Bronchial epithelial cell (primary cell): Measurements from ENCODE around the gene SSX2B. TPM values are rescaled to one million over a fixed set of nuclear protein-coding genes. Genes with fewer than 3 reads are reported as not detected.
"Not testable (repeated sequence)": the region's sequence is repeated elsewhere in the genome, so short reads cannot be mapped to it uniquely, and the experiment has no call there.

ENCODE experiments used
- DNase-seq: peaks from one replicate; pipeline ENCODE4 v3.0.0-alpha.2; 2010; ENCODE audit warnings: low read depth
- FAIRE-seq: peaks from 2 replicates; lab custom pipeline; 2011; peaks lifted over from hg19 to GRCh38; lab: Jason Lieb, UNC
- H3K27me3 ChIP-seq: 2 replicates; pipeline ENCODE4 v1.5.1; 2011; ENCODE audit warnings: low read length; ENCODE audit not compliant: control insufficient read depth, insufficient read depth
- H3K36me3 ChIP-seq: 2 replicates; pipeline ENCODE4 v1.5.1; 2011; ENCODE audit warnings: low read length; ENCODE audit not compliant: control insufficient read depth, insufficient read depth
- H3K4me3 ChIP-seq: 2 replicates; pipeline ENCODE4 v1.5.1; 2011; ENCODE audit warnings: mild to moderate bottlenecking, low read depth, low read length, control low read depth
- total RNA-seq: library from RNA; depleted of rRNA; stranded (reverse); fragments of >200 nt; gene quantifications from 2 replicates; pipeline ENCODE4 v1.2.1, GENCODE V29; 2014

The SSX2B gene, protein sequence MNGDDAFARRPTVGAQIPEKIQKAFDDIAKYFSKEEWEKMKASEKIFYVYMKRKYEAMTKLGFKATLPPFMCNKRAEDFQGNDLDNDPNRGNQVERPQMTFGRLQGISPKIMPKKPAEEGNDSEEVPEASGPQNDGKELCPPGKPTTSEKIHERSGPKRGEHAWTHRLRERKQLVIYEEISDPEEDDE
- not detected in 2 replicates for total RNA-seq

DNA sequence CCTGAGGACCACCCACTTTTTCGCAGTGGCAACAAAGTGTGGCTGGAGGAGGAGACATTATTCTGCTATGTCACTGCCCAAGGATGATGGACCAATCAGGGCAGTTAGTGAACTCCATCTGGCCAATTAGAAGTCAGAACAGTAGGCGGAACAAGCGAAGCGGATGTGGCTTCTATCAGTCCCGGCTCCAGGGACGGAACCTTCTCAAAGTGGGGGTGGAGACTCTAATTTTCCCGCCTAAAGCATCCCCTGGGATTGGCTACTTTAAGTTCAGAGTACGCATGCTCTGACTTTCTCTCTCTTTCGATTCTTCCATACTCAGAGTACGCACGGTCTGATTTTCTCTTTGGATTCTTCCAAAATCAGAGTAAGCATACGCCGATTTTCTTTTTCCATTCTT lies at the start of gene SSX2B:
Gene SSX2B, plus strand, starts transcription at position 301 of the 400 bp plus-strand sequence. CDS start 1,429 bp downstream, outside the sequence.
- not testable (repeated sequence) for H3K36me3 ChIP-seq, H3K27me3 ChIP-seq, DNase-seq, H3K4me3 ChIP-seq, FAIRE-seq

DNA sequence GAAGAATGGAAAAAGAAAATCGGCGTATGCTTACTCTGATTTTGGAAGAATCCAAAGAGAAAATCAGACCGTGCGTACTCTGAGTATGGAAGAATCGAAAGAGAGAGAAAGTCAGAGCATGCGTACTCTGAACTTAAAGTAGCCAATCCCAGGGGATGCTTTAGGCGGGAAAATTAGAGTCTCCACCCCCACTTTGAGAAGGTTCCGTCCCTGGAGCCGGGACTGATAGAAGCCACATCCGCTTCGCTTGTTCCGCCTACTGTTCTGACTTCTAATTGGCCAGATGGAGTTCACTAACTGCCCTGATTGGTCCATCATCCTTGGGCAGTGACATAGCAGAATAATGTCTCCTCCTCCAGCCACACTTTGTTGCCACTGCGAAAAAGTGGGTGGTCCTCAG lies 44.0 kb upstream of the SSX2B start, which contains the start of gene SSX2:
Gene SSX2, minus strand, starts transcription at position 101 of the 400 bp plus-strand sequence. CDS start 1,429 bp downstream, outside the sequence.
- H3K36me3 ChIP-seq, H3K4me3 ChIP-seq, FAIRE-seq, H3K27me3 ChIP-seq, DNase-seq: not testable (repeated sequence)

DNA sequence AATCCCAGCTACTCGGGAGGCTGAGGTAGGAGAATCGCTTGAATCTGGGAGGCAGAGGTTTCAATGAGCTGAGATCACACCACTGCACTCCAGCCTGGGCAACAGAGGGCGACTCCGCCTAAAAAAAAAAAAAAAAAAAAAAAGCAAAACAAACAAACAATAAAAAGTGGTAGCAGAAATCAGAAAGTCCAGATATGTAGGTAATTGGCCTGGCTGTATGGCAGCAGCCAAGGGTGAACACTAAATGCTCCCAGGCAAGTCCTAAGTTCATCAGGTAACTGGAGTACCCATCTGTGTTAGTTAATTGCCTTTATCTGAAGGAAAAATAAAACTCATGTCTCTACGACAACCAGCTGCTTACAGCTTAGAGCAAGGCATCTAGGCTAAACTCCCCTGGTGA lies 14.9 kb downstream of the SSX2B start:
- not testable (repeated sequence) for FAIRE-seq

DNA sequence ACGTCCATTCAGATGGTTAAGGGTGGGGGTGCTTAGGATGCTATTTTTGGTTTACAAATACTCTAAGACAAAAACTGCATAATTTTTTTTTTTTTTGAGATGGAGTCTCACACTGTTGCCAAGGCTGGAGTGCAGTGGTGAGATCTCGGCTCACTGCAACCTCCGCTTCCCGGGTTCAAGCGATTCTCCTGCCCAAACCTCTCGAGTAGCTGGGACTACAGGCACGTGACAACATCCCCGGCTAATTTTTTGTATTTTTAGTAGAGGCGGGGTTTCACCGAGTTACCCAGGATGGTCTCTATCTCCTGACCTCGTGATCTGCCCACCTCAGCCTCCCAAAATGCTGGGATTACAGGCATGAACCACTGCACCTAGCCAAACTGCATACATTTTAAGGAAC lies 22.5 kb downstream of the SSX2B start:
- not testable (repeated sequence) for H3K4me3 ChIP-seq, DNase-seq, FAIRE-seq, H3K27me3 ChIP-seq, H3K36me3 ChIP-seq

More for the DNA sequence above, 14.9 kb downstream of the SSX2B start:
- H3K27me3 ChIP-seq, DNase-seq, H3K4me3 ChIP-seq, H3K36me3 ChIP-seq: not testable (repeated sequence)

DNA sequence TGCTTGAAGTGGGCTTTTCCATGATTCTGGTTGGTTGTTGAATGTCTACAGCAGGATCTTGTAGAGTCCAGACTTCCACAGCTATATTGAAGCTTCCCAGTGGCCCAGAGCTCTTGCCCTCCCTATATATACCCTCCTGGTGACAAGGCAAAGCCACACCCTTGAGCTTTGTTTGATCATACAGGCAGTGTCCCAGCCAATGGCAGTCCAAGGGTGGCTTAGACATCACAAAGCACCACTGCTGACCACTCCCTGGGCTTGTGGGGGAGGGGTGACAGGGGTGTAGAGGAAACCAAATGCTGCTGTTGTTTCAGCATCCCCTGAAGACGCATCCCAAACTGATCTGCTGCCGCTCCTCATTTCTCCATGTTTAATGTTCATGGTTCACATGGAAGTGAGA lies 46.3 kb downstream of the SSX2B start, which contains the start of gene SPANXN5:
Gene SPANXN5, minus strand, starts transcription at position 101 of the 400 bp plus-strand sequence. Its CDS starts 79 bp downstream, at position 22.
- DNase-seq, H3K4me3 ChIP-seq, FAIRE-seq, H3K36me3 ChIP-seq, H3K27me3 ChIP-seq: not testable (repeated sequence)

DNA sequence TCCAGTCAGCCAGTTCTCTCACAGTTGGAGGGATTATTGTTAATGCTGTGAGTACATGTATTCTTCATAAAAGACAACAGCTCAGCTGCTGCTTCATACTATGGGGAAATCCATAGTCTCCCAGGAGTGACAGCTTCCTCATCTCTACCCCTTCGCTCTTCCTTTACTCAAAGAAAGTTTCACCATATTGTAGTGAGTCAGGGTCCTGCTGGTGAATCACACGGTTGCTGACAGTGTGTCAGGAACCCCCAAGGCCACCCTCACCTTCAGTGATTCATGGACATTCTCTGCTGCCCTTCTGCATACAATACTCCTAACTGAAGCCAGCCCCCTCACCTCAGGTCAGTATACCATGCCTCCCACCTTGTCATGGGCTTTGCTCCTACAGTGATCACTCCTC lies 53.8 kb downstream of the SSX2B start:
- H3K27me3 ChIP-seq, FAIRE-seq, H3K4me3 ChIP-seq, H3K36me3 ChIP-seq: not testable (repeated sequence)
- peak; percentile 12 for DNase-seq

Other genes with a start within 250 kb of the SSX2B start
- not detected in 2 replicates for gene XAGE1B, start 234.2 kb upstream of the SSX2B start, total RNA-seq
- not detected in 2 replicates for gene SSX7, start 96.4 kb upstream of the SSX2B start, total RNA-seq
- gene SSX2, start 44.1 kb upstream of the SSX2B start, total RNA-seq: not detected in 2 replicates
- not detected in 2 replicates for gene SPANXN5, start 46.2 kb downstream of the SSX2B start, total RNA-seq
- gene XAGE5, start 60.0 kb downstream of the SSX2B start, total RNA-seq: not detected in 2 replicates
- not detected in 2 replicates for gene XAGE3, start 116.8 kb downstream of the SSX2B start, total RNA-seq
- gene FAM156B, start 146.1 kb downstream of the SSX2B start, total RNA-seq: 6.8 and 7.7 TPM in 2 replicates
- 6.6 and 8.8 TPM in 2 replicates for gene FAM156A, start 207.3 kb downstream of the SSX2B start, total RNA-seq